Measurements from ENCODE around the gene COQ4.

GRCh38 chr9:128372188-128372641 lies 49.6 kb downstream of the COQ4 start:
- TF ChIP-seq CTCF (IDR thresholded peaks at IDR 0.05; ENCODE audit: insufficient read depth, low read depth, low read length) (no peak), EZH2 (IDR thresholded peaks at IDR 0.05; ENCODE audit: insufficient read depth, low read length) (no peak)
